Fibroblast of skin of right quadriceps (primary cell): ENCODE results near the gene CREB3L2.
A peak's percentile ranks its signal among the peaks of the same experiment; 100 is the strongest.
"Not testable (repeated sequence)": the region's sequence is repeated elsewhere in the genome, so short reads cannot be mapped to it uniquely, and the experiment has no call there.

ENCODE experiments used
- DNase-seq: peaks from one replicate; pipeline ENCODE4 v3.0.0-alpha.2; 2013

The CREB3L2 gene

DNA sequence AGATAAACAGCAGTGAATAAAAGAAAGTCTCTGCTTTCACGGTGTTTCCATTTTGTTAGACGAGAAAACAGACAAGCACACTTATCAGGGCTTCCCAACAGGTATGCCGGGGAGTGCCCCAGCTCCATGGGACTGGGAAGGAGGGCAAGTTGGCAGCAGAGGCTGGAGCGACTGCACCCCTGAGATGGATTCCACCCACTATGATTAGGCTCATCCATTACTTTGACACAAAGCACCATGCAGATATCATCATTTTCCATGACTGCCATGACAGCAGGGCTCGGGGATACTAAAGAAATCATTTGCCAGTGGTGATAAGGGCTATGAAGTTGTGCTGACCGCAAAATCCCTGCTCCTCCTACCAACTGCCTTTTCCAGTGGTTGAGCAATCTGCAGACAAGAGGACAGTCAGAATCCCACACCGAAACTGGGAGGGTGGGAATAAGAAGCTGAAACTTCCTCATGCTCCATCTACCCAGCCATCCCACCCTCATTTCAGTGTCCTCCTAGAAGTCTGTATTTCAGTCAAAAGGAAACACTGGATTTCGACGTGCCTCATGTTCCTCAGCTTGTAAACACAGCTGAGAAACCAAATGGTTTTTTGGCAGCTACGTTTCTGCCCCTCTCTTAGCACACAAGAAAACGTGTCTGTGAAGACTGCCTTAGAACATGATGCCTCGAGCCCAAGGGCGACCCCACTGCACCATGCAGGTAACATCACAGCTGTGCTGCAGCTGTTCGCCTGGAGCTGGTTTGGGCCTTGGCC lies 15.5 kb downstream of the CREB3L2 start:
- DNase-seq, result no peak

DNA sequence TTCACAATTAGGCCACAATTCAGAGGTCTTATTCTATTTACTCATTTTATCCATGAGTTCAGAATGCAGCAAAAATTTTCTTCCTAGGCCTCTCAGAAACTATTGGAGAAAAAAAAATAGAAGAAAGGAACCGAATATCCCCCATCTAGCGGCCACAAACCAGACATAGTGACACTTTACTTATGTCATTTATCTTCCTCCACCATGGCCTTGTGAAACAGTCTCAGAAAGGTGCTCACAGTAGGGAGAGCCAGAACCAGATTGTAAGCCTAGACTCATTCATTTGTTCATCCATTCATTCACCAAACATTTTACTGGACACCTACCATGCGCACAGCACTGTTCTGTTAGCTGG lies 16.0 kb downstream of the CREB3L2 start:
- DNase-seq, result no peak

DNA sequence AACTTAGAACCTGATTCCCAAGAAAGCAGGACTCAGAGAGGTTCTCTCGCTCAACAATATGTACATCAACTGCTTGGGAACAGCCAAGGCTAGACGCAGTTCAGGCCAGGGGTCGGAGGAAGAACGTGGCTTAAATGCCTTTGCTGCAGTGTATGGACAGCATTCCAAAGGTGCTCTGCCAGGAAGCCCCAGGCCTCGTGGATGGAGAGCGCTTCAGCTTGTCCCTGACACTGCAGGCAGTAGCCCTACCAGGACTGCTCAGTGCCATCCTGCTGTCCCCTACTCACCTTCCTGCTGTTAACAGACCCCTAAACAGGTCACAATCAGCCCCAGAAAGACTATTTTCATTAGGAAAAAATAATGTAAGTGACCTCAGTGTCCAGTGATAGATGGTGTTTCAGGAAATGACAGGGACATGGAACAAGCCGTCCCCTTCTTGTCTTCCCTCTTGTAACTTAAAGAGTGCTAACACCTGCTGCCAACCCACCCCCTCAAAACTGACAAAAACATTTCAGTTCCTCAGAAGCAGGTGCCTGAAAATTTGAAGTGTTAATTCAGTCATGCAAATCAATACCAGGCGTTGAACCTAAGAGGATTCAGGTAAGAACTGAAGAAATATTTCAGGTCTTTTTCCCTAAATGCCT lies 16.5 kb downstream of the CREB3L2 start:
- DNase-seq, result no peak

DNA sequence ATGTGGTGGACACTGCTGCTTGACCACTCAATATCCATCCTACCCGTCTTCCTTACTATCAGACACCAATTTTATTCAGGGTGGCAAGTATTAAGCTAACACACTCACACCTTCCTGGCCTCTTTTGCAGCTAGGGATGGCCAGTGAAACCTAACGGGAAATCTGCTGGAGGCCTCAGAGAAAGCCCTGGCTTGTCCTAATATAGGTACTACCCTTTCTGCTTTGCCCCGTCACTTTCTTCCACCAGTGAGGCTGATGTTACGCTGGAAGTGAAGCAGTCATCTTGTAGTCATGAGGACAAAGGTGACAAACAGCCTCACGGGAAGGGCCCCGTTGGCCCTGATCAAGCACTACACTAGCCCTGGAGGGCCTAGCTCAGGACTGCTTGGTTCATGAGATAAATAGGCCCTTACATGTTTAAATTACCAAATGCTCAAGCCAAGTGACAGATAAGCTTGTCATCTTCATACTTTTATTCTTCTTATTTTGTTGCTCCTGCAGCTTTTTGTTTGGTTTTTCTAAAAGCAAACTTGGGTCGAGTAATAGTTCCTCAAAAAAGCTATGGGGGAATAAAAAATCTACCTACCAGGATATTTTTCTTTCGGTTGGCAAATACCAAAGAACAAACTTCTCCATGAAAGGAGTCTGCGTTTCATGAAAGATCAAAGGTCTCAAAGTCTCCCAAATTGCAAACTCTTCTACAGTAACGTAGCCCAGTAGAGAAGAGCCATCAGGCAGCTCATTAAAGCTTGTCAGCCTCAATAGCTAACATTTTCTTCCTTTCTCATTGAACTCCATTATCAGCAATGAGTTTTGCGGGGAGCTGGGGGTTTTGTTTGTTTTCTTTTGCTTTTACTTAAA lies 17.5 kb downstream of the CREB3L2 start:
- DNase-seq, result no peak

DNA sequence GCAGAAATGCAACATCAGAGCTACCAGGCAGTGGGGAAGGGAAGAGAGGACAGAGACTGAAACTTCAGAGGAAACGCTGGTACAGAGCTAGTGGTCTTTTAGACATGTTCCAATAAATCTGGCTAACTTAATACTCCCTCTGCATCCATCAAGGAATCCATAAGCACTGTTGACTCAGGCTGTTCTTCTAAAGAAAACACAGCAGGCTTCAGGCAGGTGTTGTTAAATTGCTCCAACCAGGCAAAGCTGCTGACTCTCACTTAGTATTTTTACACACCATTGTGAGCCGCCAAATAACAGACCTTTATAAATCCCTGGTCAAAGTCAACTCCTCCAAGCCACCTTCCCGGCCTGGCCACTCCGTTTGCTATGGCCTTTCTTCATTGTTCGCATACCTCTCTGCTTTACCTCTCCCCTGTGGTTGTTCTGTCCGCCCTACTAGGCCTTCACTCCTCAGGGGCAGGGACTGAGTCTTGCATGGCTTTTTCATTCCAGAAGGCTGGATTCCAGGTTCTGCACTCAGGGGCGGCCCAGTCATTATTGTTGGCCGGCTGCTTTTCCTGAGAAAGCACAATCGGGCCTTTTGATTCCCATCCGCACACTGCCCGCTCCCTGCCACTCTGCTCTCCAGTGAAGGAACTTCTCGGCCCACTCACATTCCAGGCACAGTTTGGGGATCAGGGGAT lies 18.4 kb downstream of the CREB3L2 start:
- no peak for DNase-seq

DNA sequence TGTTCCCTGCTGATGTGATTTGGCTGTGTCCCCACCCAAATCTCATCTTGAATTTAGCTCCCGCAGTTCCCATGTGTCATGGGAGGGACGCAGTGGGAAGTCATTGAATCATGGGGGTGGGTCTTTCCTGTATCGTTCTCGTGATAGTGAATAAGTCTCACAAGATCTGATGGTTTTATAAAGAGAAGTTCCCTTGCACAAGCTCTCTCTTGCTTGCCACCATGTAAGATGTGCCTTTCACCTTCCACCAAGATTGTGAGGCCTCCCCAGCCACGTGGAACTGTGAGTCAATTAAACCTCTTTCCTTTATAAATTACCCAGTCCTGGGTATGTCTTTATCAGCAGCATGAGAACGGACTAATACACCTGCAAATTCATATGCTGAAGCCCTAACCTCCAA lies 19.5 kb downstream of the CREB3L2 start:
- DNase-seq, result not testable (repeated sequence)

DNA sequence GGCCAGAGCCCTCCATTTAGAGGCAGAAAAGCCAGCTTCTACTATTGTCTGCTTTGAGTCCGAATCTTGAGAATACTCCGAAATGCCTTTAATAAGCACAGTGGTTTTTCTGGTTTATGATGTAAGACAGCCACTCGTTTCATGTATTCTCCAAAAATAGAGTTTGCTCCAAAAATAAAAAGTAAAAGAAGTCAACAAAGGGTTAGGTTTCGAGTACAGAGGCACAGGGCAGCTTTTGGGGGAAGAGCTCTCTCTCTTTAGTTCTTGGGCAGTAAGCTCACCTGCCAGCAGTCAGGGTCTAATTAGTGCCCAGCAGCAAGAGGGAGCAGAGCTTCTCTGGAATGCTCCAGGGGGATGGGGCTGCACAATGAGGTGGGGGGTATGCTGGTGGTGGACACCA lies 20.2 kb downstream of the CREB3L2 start:
- DNase-seq, result no peak

DNA sequence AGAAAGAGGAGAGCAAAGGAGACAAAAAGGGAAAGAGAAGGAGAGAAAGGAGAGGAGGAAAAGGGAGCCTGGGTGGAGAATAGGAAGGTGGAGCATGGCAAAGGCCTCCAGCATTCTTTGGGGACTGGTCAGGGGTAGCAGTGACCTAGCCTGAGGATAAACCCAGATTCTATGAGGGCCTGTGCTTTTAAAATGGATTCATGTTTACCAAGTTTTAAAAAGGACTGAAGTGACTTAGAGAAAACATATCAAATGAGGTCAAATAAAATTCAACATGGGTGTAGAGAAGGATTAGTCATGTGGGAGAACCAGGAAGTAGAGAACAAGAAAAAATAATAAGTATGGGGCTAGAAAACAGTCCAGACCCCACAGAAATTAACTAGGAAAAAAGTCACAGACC lies 20.7 kb downstream of the CREB3L2 start:
- no peak for DNase-seq

DNA sequence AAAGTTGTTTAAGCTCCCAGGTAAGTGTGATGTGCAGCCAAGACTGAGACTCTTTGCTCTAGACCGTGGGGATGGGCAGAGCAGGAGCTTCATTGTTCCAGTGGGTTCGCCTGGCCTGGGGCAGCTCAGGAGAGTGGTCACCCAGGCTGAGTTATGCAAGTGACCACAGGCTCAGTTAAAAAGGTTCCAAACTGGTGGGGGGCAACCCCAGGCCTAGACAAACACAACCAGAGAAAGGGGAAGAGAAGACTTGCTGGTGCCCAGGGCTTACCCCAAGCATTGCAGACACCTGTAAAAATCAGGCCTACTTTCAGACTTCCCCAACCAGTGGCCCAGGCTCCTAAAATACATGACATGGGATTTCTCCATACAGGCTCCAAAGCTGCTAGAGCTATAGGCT lies 21.6 kb downstream of the CREB3L2 start:
- no peak for DNase-seq

DNA sequence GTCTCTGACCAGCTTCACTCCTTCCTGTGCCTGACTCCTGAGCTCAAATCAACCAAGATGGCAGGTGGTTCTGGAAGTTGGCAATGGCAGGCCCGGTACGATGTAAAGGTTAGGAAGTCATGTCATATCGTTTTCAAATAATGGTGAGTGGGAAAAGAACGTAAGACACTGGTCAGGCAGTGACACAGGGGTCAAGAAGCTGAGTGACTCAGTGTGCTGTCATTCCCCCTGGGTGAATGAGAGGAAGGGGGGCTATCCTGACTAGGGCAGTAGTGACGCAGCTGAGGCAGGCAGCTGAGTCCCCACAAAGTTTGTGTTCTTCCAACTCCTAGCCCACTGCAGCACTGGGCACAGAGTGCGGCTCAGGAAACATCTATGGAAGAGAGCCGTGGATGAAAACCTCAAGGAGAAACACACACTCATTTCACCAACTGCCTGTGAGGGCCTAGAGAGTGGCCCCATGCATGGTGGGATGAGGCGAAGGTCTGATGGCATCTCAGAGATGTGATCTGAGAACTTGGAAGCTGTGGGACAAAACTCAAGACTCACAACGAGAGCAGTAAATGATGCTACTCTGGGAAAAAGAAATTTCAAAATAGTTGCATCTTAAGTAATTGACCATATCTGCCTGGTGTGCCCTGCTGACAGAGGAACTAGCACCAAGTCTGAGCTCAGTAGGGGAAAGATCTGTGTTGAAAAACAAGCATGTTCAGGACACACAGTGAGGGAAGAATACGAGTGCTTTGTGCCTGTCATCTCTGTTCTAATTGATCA lies 23.2 kb downstream of the CREB3L2 start:
- DNase-seq, result peak; percentile 87

DNA sequence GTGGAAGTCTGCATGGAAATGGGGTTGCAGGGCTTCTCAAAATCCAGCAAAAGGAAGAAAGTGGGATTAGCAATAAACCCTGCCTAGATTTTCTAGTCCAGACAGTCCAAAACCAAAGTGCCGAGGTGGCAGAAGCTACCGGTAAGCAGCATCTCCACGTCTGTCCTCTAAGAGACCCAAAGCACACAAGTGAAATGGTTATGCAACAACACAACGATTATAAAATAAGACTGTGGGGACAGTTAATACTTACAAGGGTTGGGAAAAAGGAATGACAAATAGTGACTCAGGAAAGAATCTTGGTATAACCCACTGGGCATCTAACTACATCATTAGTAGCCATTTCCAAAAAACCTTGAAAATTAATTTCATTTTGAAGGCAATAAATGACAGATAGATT lies 24.7 kb downstream of the CREB3L2 start:
- no peak for DNase-seq

DNA sequence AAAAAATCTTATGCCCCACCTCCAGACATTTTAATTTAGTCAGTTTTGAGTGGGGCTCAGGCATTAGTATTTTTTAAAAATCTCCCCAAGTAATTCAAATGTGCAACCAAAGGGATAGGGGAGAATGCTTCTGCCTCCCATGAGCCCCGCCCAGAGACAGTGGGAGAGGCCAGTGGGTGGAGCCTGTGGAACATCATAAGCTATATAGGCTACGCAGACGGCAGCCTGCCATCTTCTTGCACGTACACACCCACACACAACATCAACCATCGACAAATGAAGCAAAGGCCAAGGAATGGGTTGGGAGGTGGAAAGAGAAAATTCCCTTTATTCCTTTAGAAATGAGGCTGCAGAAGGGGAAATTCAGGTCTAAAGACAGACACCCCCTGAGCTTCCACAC lies 25.2 kb downstream of the CREB3L2 start:
- DNase-seq, result no peak

DNA sequence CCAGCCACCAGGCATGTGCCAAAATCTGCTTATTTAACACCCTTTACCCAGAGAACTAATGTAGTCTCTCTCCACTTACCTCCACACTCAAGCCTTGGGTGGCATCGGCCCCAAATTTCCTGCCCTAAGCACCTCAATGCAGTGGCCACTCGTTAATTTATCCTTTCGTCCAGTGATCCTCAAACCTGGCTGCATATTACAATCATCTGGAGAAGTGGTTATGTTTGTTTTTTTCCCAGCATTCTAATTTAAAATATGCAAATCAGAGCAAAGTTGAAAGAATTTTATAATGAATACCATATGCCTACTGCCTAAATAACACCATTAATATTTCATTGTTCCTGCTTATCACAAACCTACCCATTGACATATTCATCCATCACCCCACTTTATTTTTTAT lies 25.7 kb downstream of the CREB3L2 start:
- no peak for DNase-seq

DNA sequence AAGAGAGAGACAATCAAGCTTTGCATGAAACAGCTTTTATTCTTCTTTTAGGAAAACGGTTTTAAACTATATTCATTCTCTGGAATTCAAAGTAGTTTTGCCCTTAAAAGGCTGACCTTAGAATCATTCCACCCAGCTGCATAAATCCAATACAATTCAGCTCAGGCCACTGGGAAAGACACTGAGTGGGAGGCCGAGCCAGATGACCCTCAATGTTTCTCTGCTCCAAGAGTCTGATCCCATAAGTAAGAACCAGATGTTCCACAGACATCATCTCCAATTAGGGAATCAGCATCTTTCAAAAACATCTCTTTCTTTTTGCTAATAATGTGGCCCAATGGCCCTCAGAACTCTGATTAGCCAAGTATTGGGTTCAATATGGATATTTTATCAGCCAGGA lies 26.1 kb downstream of the CREB3L2 start:
- DNase-seq, result no peak

DNA sequence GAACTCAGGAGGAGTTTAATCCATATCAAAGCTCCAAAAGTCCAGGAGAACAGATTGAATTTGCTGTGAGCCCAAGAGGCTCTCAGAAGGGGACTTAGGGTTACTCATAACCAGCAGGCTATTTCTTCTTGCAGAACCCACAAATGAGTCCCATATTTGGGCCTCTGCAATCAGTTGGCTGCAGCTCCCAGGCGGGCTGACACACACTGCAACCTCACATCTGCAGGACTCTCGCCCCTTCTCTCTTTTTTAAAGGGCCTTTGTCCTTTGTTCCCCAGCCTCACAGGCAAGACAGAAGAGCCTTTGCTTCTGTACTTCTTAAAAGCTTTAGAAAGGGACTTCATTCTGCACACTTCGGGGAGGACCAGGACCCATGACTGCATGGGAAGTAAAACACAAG lies 26.7 kb downstream of the CREB3L2 start:
- peak; percentile 72 for DNase-seq

DNA sequence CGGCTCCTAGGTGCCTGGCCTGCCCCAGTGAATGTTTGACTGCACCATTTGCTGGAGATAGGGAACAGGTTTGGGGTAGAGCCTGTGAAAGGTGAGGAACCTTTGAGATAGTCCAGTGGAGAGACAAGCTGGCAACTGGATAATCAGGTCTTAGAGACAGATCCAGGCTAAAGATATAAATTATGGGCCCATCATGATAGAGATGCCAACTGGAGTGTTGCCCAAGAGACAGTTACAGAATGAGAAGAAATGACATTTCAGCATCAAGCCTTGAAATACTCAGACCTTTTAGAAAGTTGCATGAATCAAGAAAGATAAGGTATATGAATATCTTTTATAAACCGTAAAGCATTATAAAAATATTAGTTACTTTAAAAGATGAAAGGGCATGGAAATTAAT lies 27.1 kb downstream of the CREB3L2 start:
- DNase-seq, result no peak

DNA sequence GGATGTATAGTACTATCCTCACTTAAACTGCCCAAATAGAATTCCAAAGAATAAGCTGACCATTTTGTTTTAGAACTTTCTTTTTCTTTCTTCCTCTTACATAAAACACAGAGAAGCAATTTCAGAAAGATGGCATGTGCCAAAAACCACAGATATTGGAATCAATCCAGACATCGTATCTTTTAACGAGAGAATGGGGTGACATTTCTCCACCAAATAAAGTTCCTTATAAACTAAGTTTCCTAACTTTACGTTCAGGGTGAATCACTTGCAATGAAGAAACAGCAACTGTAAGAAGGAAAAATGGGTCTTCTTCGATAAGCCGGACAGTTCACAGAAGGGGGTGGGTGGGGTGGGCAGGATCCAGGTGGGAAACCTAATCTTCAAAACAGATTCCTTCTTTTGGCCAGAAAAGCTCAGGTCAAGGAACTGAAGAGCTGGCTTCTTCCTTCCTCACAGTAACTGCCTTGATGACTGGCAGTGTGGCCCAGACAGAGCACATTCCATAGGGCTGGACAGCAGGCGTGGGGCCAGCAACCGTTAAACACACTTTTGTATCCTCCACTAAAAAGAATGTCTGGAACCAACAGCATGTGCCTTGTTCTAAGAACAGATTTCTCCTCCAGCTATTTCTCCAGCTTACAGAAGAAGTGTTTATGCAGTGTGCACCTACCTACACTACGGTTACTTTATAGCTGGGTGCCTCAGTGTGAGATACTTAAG lies 31.5 kb downstream of the CREB3L2 start:
- DNase-seq, result peak; percentile 87

DNA sequence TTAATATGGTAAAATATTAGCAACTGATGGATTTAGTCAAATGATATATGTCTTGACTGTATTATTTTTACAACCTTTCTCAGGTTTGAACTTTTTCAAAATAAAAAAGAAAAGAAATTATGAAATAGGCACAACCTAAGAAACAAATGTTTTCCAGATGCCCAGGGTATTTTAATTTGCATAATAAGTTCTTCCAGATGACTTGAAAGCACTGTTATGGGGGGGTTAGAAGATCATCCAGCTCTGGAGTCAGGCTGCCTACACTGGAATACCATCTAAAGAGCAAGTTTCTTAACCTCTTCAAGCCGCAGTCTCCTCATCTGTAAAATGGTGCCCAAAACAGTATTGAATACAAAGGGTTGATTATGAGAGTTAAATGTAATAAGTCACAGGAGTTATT lies 32.1 kb downstream of the CREB3L2 start:
- DNase-seq, result no peak

DNA sequence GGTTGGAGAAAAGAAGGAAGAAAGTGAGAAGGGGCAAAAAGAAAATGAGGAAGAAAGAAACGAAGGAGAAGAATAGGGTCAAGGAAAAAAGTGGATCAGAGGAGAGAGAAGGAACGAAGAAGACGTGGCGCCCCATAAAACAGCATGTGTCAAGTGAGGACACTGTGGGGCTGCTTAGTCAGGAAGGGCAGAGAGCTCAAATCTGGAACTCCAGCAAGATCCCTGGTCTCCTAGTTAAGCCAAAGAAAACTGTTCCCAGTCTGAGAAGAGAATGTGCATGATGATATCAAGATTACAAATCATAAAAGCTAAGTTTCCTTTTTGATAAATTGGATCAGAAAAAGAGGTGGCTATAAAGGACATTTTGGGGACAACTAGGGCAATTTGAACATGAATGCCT lies 33.0 kb downstream of the CREB3L2 start:
- no peak for DNase-seq

DNA sequence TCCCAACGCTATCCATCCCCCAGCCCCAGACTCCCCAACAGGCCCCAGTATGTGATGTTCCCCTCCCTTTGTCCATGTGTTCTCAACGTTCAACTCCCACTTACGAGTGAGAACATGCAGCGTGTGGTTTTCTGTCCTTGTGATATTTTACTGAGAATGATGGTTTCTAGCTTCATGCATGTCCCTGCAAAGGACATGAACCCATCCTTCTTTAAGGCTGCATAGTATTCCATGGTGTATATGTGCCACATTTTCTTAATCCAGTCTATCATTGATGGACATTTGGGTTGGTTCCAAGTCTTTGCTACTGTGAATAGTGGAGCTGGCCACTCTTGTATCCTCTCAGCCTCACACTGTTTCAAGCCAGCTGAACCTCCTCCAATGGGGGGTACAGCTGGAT lies 33.5 kb downstream of the CREB3L2 start:
- not testable (repeated sequence) for DNase-seq

DNA sequence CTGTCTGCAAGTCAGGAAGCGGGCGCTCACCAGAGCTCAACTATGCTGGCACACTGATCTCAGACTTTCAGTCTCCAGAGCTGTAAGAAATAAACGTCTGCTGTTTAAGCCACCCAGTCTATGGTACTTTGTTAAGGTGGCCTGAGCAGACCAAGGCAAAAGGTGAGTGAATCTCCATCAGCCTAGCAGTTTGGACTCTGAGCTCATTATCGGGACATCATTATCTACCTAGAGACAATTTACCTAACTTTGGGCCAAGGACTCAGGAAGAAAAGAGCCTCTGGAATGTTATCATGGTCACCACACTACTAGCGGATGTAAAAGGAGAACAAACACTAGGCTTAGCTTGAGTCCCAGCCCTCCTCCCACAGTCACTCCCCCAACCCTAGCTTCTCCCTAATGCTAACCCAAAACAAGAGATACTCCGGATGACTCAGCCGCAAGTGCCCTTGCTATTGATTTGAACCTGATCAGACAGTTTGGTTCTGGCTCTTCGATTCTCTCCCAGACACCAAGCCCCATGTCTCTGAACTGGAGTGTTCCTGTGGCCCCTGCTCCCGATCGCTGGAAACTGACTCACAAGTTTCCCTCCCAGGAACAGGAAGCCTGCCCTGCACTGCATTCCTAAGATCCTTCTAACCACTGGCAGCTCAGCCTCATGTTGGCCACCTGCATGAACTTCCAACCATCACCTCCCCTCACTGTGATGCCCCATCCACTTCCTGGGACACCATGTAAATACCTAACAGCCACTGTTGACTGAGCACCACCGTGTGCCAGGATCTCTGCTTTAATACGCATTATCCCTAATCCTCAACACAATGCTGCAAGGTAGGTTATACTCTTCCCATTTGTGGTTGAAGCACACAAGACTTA lies 34.5 kb downstream of the CREB3L2 start:
- peak; percentile 75 for DNase-seq
